ENCODE measurements around the gene CHRNA4. TPM values are rescaled to one million over a fixed set of nuclear protein-coding genes. Genes with fewer than 3 reads are reported as not detected.
"Not testable (repeated sequence)": the region's sequence is repeated elsewhere in the genome, so short reads cannot be mapped to it uniquely, and the experiment has no call there.

The CHRNA4 gene
- total RNA-seq, 4 donors from 2014 or later = not detected

- no peaks in the 10 kb centered on the region for H3K9me3 ChIP-seq
- no peaks in the 10 kb centered on the region for H3K36me3 ChIP-seq
- H3K4me1 ChIP-seq = no peaks in the 10 kb centered on the region
- TF ChIP-seq POLR2A (IDR thresholded peaks at IDR 0.05) (no peak), CTCF (IDR thresholded peaks at IDR 0.05) (no peak)
- no peak overlapping the region for H3K4me3 ChIP-seq
- no peak overlapping the region for H3K27ac ChIP-seq
- no peak for DNase-seq
- H3K27me3 ChIP-seq = no peaks in the 10 kb centered on the region
These were observed 23.2 kb downstream of the CHRNA4 start for GRCh38 chr20:63337786-63338420.

GRCh38 chr20:63336232-63336752 lies 24.9 kb downstream of the CHRNA4 start:
- Histone ChIP-seq H3K36me3 (no peaks in the 10 kb centered on the region), H3K4me3 (no peak overlapping the region), H3K27me3 (no peaks in the 10 kb centered on the region), H3K27ac (no peak overlapping the region), H3K9me3 (peaks cover 0 to 5% (median 0%) of the 10 kb centered on the region in 4 donors), H3K4me1 (no peaks in the 10 kb centered on the region)
- no peak for TF ChIP-seq POLR2A (IDR thresholded peaks at IDR 0.05)
- DNase-seq = no peak

GRCh38 chr20:63335711-63336110 lies 25.4 kb downstream of the CHRNA4 start:
- no peak for DNase-seq
- H3K4me3 ChIP-seq = no peak overlapping the region
- H3K27me3 ChIP-seq = no peaks in the 10 kb centered on the region
- H3K9me3 ChIP-seq = peaks cover 0 to 5% (median 0%) of the 10 kb centered on the region in 4 donors
- no peak for TF ChIP-seq CTCF (IDR thresholded peaks at IDR 0.05)
- no peak for TF ChIP-seq POLR2A (IDR thresholded peaks at IDR 0.05)
- no peak overlapping the region for H3K27ac ChIP-seq
- H3K36me3 ChIP-seq = no peaks in the 10 kb centered on the region
- no peaks in the 10 kb centered on the region for H3K4me1 ChIP-seq

- H3K27me3 ChIP-seq, H3K27ac ChIP-seq, H3K36me3 ChIP-seq, H3K9me3 ChIP-seq, DNase-seq, H3K4me1 ChIP-seq, H3K4me3 ChIP-seq: not testable (repeated sequence)
These were observed 26.1 kb downstream of the CHRNA4 start for GRCh38 chr20:63335060-63335459.

GRCh38 chr20:63334356-63334755 lies 26.8 kb downstream of the CHRNA4 start:
- Histone ChIP-seq H3K4me3 (no peak overlapping the region), H3K4me1 (no peaks in the 10 kb centered on the region), H3K9me3 (peaks cover 0 to 5% (median 0%) of the 10 kb centered on the region in 4 donors), H3K27me3 (no peaks in the 10 kb centered on the region), H3K27ac (no peak overlapping the region), H3K36me3 (no peaks in the 10 kb centered on the region)
- DNase-seq = no peak
- no peak for TF ChIP-seq CTCF (IDR thresholded peaks at IDR 0.05)
- no peak for TF ChIP-seq POLR2A (IDR thresholded peaks at IDR 0.05)

GRCh38 chr20:63333241-63333836 lies 27.8 kb downstream of the CHRNA4 start:
- TF ChIP-seq POLR2A (IDR thresholded peaks at IDR 0.05) (no peak), CTCF (IDR thresholded peaks at IDR 0.05) (no peak)
- DNase-seq = no peak
- no peaks in the 10 kb centered on the region for H3K27me3 ChIP-seq
- peaks cover 0 to 5% (median 0%) of the 10 kb centered on the region in 4 donors for H3K9me3 ChIP-seq
- no peak overlapping the region for H3K27ac ChIP-seq
- no peaks in the 10 kb centered on the region for H3K36me3 ChIP-seq
- no peak overlapping the region for H3K4me3 ChIP-seq
- H3K4me1 ChIP-seq = no peaks in the 10 kb centered on the region
